A549 treated with ZK216348 at 1 μM for 4 hours (cell line): Measurements from ENCODE around the gene EAF1. TPM values are rescaled to one million over a fixed set of nuclear protein-coding genes. Genes with fewer than 3 reads are reported as not detected.

ENCODE experiments used
- total RNA-seq: library from RNA; stranded (reverse); fragments of 200-300 nt; extraction: Qiagen RNA extraction; gene quantifications from 5 replicates; pipeline ENCODE4 v1.2.3, GENCODE V29; 2022; ENCODE audit warnings: low read depth

The EAF1 gene
- 12.6 to 18.3 TPM (median 15.5 TPM) in 5 replicates for total RNA-seq

GRCh38 chr3:15427182-15427880, at the start of gene EAF1, which contains the start of gene METTL6:
TSS of gene EAF1 (plus strand) at chr3:15427598. CDS start at chr3:15427780, 182 bp downstream.
TSS of gene METTL6 (minus strand) at chr3:15427544. CDS start at chr3:15426511, 1,033 bp downstream.

Other genes with a start within 250 kb of the EAF1 start
- 17.5 to 29.2 TPM (median 23.6 TPM) in 5 replicates for gene CAPN7, start 221.4 kb upstream of the EAF1 start, total RNA-seq
- gene SH3BP5, start 95.0 kb upstream of the EAF1 start, total RNA-seq, result 18.4 to 19.5 TPM (median 18.6 TPM) in 5 replicates
- gene METTL6, start 54 bp upstream of the EAF1 start, total RNA-seq, result 23.9 to 30.7 TPM (median 27.7 TPM) in 5 replicates
- 0.19 to 0.80 TPM (median 0.21 TPM) in 5 replicates for gene COLQ, start 94.1 kb downstream of the EAF1 start, total RNA-seq
- gene HACL1, start 174.0 kb downstream of the EAF1 start, total RNA-seq, result 21.9 to 28.9 TPM (median 23.7 TPM) in 5 replicates
- 14.9 to 17.3 TPM (median 16.3 TPM) in 5 replicates for gene BTD, start 174.1 kb downstream of the EAF1 start, total RNA-seq